Left ventricle myocardium inferior (tissue), 1 donor: ENCODE data around the gene SV2C. TPM values are rescaled to one million over a fixed set of nuclear protein-coding genes. Genes with fewer than 3 reads are reported as not detected.
A peak's percentile ranks its signal among the peaks of the same experiment; 100 is the strongest.

Experiments
- DNase-seq: peaks from one replicate; pipeline ENCODE4 v3.0.0-alpha.2; 2020
- H3K27ac ChIP-seq: fragments of 200-600 bp; replicated peaks from 2 replicates; pipeline ENCODE4 v1.8.0; 2021
- H3K27me3 ChIP-seq: fragments of 200-600 bp; 2 replicates; pipeline ENCODE4 v1.8.0; 2021; ENCODE audit warnings: low read depth
- H3K36me3 ChIP-seq: fragments of 200-600 bp; 2 replicates; pipeline ENCODE4 v1.8.0; 2021
- H3K4me1 ChIP-seq: fragments of 200-600 bp; 2 replicates; pipeline ENCODE4 v1.8.0; 2021
- H3K4me3 ChIP-seq: fragments of 200-600 bp; 2 replicates; pipeline ENCODE4 v1.8.0; 2021; ENCODE audit warnings: mild to moderate bottlenecking, moderate library complexity
- H3K9me3 ChIP-seq: fragments of 200-600 bp; replicated peaks from 2 replicates; pipeline ENCODE4 v1.8.0; 2021
- intact Hi-C: fragments of 100-400 bp; cut with micrococcal nuclease; formaldehyde crosslinking; loops from one replicate; pipeline ENCODE4 v1.11.0; 2022
- total RNA-seq: library from RNA; stranded (reverse); fragmentation: NEBNext Ultra II Directional; extraction: Animal tissue kit (Norgen Biotek cat#: 25700); gene quantifications from one replicate; pipeline ENCODE4 v1.2.1, GENCODE V29; 2021
- TF ChIP-seq, protein P1 (sequence below): fragments of 200-600 bp; IDR thresholded peaks from 2 replicates; pipeline ENCODE4 v1.8.0; 2021; ENCODE audit warnings: antibody characterized with exemption, mild to moderate bottlenecking, borderline replicate concordance
- donor health status: DM: no; HTN: yes; CAD: no; lungs with severe emphysema.

SV2C gene
- total RNA-seq, 1 donor from 2014 or later = 0.44 TPM

- Histone ChIP-seq H3K27me3 (peaks cover 51% of the 10 kb centered on the region), H3K9me3 (no peaks in the 10 kb centered on the region), H3K27ac (no peak overlapping the region), H3K4me3 (no peak overlapping the region), H3K36me3 (no peaks in the 10 kb centered on the region), H3K4me1 (no peaks in the 10 kb centered on the region)
- no peak for DNase-seq
- intact Hi-C loops = no loop called here
- TF ChIP-seq, protein P1, sequence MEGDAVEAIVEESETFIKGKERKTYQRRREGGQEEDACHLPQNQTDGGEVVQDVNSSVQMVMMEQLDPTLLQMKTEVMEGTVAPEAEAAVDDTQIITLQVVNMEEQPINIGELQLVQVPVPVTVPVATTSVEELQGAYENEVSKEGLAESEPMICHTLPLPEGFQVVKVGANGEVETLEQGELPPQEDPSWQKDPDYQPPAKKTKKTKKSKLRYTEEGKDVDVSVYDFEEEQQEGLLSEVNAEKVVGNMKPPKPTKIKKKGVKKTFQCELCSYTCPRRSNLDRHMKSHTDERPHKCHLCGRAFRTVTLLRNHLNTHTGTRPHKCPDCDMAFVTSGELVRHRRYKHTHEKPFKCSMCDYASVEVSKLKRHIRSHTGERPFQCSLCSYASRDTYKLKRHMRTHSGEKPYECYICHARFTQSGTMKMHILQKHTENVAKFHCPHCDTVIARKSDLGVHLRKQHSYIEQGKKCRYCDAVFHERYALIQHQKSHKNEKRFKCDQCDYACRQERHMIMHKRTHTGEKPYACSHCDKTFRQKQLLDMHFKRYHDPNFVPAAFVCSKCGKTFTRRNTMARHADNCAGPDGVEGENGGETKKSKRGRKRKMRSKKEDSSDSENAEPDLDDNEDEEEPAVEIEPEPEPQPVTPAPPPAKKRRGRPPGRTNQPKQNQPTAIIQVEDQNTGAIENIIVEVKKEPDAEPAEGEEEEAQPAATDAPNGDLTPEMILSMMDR = peak; percentile 54
Measured at GRCh38 chr5:76074487-76075065, 8.6 kb upstream of the SV2C start.

GRCh38 chr5:76081811-76082771, 1.1 kb upstream of the SV2C start:
- H3K4me1 ChIP-seq = peaks cover 31% of the 10 kb centered on the region
- H3K9me3 ChIP-seq = no peaks in the 10 kb centered on the region
- DNase-seq = no peak
- peak overlapping the region; percentile 53 for H3K4me3 ChIP-seq
- TF ChIP-seq, protein P1 = no peak
- no peaks in the 10 kb centered on the region for H3K36me3 ChIP-seq
- no peak overlapping the region for H3K27ac ChIP-seq
- peaks cover 99% of the 10 kb centered on the region for H3K27me3 ChIP-seq
- intact Hi-C loops = no loop called here

DNA sequence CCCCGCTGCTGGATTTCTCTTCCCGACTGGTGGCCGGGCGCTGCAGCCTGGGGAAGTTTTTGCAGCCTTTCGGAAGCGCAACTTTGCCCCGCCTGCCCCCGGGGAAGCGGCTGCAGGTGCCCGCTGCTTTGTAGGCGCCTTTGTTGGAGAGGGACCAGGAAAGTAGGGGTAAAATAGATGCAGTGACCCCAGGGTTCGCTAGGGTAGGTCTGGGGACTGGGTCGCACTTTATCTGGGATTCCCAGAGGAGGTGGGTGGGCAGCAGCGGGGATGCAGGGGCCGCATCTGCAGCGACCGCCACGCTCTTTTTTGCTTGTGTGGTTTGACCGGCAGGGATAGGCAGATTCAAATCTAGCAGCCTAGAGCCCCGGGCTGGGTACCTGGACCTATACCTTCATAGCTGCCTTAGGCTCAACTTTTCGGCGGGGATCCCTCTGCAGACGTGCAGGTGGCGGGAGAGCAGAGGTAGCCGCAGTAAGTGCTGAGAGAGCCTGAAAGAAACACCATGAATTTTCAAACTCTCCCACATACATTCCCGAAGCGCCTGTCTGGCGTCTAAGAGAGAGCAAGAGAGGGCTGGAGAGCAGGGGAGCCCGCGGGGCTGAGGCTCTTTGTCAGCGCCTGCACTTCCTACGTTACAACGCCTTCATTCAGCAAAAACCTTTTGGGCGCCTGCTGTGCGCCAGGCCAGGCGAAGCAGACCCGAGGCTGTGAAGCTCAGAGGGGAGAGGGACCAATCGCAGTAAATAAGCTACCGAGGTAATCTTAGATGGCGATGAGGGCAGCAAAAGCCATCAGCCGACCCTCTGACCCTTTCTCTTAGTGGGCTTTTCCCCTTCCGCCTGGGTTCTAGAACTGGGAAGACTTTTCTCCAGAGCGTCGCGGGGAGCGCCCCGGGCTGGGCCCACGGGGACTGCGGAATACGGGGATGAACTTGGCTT, 642 bp downstream of the SV2C start:
- H3K9me3 ChIP-seq = no peaks in the 10 kb centered on the region
- TF ChIP-seq, protein P1 = no peak
- peak overlapping the region; percentile 53 for H3K4me3 ChIP-seq
- intact Hi-C loops = no loop called here
- no peak for DNase-seq
- peaks cover 99% of the 10 kb centered on the region for H3K27me3 ChIP-seq
- no peaks in the 10 kb centered on the region for H3K36me3 ChIP-seq
- H3K27ac ChIP-seq = no peak overlapping the region
- peaks cover 31% of the 10 kb centered on the region for H3K4me1 ChIP-seq

DNA sequence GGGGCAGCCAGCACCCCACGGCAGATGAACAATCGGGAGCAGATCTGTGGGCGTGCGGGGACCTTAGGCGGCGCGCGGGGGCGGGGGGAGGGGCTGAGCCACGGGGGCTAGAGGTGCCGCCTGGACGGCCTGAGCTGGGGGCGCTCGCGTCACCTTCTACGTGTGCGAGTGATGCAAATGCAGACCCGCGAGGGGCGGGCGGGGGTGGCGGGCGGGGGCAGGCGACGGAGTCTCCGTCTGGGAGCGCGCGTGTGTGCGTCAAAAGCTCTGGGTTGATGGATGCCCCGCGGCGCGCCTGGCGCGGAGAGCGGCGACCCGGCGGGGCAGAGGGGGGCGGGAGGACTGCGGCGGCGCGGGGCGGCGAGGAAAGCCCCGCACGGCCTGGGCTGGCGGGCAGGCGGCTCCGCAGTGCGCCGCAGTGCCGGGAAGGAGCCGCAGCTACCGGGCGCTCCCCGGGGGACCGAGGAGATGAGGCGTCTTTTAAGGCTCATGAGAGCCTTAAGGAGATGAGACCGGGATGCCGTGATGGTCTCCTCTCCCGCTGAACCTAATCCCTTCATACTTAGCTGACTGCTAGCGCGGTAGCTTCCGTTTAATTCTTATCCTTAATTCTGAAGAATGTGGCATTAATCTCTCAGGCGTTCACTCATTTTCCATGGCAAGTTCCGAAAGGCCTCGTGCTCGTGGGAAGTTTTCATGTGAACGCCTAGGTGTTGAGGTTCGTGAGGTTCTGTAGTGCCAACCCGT, 1.5 kb downstream of the SV2C start:
- no peaks in the 10 kb centered on the region for H3K36me3 ChIP-seq

More for the DNA sequence above, 1.5 kb downstream of the SV2C start:
- Histone ChIP-seq H3K4me3 (peak overlapping the region; percentile 53), H3K9me3 (peaks cover 6% of the 10 kb centered on the region), H3K27ac (no peak overlapping the region), H3K4me1 (peaks cover 31% of the 10 kb centered on the region), H3K27me3 (peaks cover 99% of the 10 kb centered on the region)
- TF ChIP-seq, protein P1 = no peak
- DNase-seq = no peak
- intact Hi-C loops = no loop called here
